Calu3 (cell line): ENCODE results near the gene XRN2. TPM values are rescaled to one million over a fixed set of nuclear protein-coding genes. Genes with fewer than 3 reads are reported as not detected.
"Not testable (repeated sequence)": the region's sequence is repeated elsewhere in the genome, so short reads cannot be mapped to it uniquely, and the experiment has no call there.

Experiments used
- BruUV-seq: library from RNA; stranded (reverse); fragments of 400-500 nt; replicated peaks from 2 replicates; lab custom pipeline; 2021; lab: Mats Ljungman, UMichigan
- CTCF ChIA-PET: fragments of 300-600 bp; sonication (Branson Sonifier 250); formaldehyde crosslinking; loops from one replicate; lab custom pipeline; 2022; ENCODE audit warnings: antibody characterized with exemption; lab: Charles Lee
- DNase-seq: peaks from one replicate; pipeline ENCODE4 v3.0.0; 2022
- H3K27ac Mint-ChIP-seq: one replicate; pipeline ENCODE4 v1.8.0; 2022; ENCODE audit warnings: mixed read lengths; ENCODE audit not compliant: unreplicated experiment
- H3K27me3 Mint-ChIP-seq: one replicate; pipeline ENCODE4 v1.8.0; 2022; ENCODE audit warnings: mixed read lengths; ENCODE audit not compliant: unreplicated experiment
- H3K36me3 Mint-ChIP-seq: one replicate; pipeline ENCODE4 v1.8.0; 2022; ENCODE audit warnings: mild to moderate bottlenecking, moderate library complexity, mixed read lengths; ENCODE audit not compliant: insufficient read depth, unreplicated experiment
- H3K4me1 Mint-ChIP-seq: one replicate; pipeline ENCODE4 v1.8.0; 2022; ENCODE audit warnings: mild to moderate bottlenecking, low read depth, mixed read lengths; ENCODE audit not compliant: unreplicated experiment
- H3K4me3 Mint-ChIP-seq: one replicate; pipeline ENCODE4 v1.8.0; 2022; ENCODE audit warnings: mild to moderate bottlenecking, low read depth, moderate library complexity, mixed read lengths; ENCODE audit not compliant: unreplicated experiment
- H3K9me3 Mint-ChIP-seq: one replicate; pipeline ENCODE4 v1.8.0; 2022; ENCODE audit warnings: low read depth, mixed read lengths; ENCODE audit not compliant: unreplicated experiment
- intact Hi-C: fragments of 100-400 bp; cut with micrococcal nuclease; formaldehyde crosslinking; loops from one replicate; pipeline ENCODE4 v1.10.0; 2022; ENCODE audit not compliant: unreplicated experiment
- total RNA-seq: library from RNA; stranded (reverse); gene quantifications from 2 replicates; pipeline ENCODE4 v1.2.3, GENCODE V29; 2022
- TF ChIP-seq, protein P1 (sequence below): fragments of 200-600 bp; IDR thresholded peaks from one replicate; pipeline ENCODE4 v1.8.0; 2022; ENCODE audit warnings: antibody characterized with exemption; ENCODE audit not compliant: unreplicated experiment

Gene XRN2
- total RNA-seq, 1 experiment from 2014 or later = 24.7 TPM

DNA sequence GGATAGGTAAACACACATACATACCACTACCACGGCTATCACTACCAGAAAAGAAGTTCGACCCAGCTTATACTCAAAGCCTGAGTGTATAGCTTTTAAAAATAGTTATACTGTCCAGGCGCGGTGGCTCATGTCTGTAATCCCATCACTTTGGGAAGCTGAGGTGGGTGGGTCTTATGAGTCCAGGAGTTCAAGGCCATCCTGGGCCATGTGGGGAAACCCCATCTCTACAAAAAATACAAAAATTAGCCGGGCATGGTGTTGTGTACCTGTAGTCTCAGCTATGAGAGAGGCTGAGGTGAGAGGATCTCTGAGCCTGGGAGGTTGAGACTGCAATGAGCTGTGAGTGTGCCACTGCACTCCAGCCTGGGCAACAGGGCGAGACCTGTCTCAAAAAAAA, 61.3 kb downstream of the XRN2 start:
- Mint-ChIP-seq H3K27me3 (no peaks in the 10 kb centered on the region), H3K36me3 (peaks cover 11% of the 10 kb centered on the region), H3K9me3 (no peaks in the 10 kb centered on the region), H3K27ac (no peak overlapping the region), H3K4me3 (no peak overlapping the region), H3K4me1 (no peaks in the 10 kb centered on the region)
- no TSS peak for BruUV-seq
- DNase-seq = no peak
- TF ChIP-seq, protein P1, sequence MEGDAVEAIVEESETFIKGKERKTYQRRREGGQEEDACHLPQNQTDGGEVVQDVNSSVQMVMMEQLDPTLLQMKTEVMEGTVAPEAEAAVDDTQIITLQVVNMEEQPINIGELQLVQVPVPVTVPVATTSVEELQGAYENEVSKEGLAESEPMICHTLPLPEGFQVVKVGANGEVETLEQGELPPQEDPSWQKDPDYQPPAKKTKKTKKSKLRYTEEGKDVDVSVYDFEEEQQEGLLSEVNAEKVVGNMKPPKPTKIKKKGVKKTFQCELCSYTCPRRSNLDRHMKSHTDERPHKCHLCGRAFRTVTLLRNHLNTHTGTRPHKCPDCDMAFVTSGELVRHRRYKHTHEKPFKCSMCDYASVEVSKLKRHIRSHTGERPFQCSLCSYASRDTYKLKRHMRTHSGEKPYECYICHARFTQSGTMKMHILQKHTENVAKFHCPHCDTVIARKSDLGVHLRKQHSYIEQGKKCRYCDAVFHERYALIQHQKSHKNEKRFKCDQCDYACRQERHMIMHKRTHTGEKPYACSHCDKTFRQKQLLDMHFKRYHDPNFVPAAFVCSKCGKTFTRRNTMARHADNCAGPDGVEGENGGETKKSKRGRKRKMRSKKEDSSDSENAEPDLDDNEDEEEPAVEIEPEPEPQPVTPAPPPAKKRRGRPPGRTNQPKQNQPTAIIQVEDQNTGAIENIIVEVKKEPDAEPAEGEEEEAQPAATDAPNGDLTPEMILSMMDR = no peak
- CTCF ChIA-PET = no interaction called here
- intact Hi-C loops = no loop called here

DNA sequence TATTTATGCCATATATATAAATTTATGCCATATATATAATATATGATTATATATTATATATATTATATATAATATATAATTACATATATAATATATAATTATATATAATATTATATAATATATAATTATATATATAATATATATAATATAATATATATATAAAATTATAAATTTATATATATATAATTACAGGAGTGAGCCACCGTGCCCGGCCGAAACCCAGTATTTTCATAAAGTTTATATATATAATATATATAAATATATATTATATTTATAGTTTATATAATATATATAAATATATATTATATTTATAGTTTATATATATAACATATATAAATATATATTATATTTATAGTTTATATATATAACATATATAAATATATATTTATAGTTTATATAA, 62.6 kb downstream of the XRN2 start:
- no TSS peak for BruUV-seq
- DNase-seq = no peak
- Mint-ChIP-seq H3K4me3 (no peak overlapping the region), H3K9me3 (no peaks in the 10 kb centered on the region), H3K27ac (no peak overlapping the region), H3K36me3 (peaks cover 11% of the 10 kb centered on the region), H3K27me3 (no peaks in the 10 kb centered on the region), H3K4me1 (no peaks in the 10 kb centered on the region)
- CTCF ChIA-PET = no interaction called here
- TF ChIP-seq, protein P1 = no peak
- intact Hi-C loops = no loop called here

DNA sequence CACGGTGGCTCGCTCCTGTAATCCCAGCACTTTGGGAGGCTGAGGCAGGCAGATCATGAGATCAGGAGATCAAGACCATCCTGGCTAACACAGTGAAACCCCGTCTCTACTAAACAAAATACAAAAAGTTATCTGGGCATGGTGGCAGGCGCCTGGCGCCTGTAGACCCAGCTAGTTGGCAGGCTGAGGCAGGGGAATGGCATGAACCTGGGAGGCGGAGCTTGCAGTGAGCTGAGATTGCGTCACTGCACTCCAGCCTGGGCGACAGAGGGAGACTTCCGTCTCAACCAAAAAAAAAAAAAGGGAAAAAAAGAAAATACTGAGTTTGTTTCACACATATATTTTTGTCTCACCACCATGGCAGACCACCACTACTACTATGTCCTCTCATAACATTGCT, 63.1 kb downstream of the XRN2 start:
- H3K36me3 Mint-ChIP-seq = peaks cover 11% of the 10 kb centered on the region
- H3K27me3 Mint-ChIP-seq, intact Hi-C loops, H3K27ac Mint-ChIP-seq, H3K4me3 Mint-ChIP-seq, CTCF ChIA-PET, DNase-seq, BruUV-seq, H3K4me1 Mint-ChIP-seq, H3K9me3 Mint-ChIP-seq: not testable (repeated sequence)

DNA sequence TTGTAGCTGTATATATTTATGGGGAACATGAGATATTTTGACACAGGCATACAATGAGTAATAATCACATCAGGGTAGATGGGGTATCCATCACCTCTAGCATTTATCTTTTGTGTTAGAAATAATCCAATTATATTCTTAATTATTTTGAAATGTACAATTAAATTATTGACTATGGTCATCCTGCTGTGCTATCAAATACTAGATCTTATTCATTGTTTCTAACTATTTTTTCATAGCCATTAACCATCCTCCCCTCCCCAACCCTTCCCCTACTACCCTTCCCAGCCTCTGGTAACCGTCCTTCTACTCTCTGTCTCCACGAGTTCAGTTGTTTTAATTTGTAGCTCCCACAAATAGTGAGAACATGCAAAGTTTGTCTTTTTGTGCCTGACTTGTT, 65.7 kb downstream of the XRN2 start:
- H3K4me1 Mint-ChIP-seq = no peaks in the 10 kb centered on the region
- intact Hi-C loops = no loop called here
- no TSS peak for BruUV-seq
- DNase-seq = no peak
- no peak overlapping the region for H3K4me3 Mint-ChIP-seq
- TF ChIP-seq, protein P1 = no peak
- CTCF ChIA-PET = no interaction called here
- H3K27me3 Mint-ChIP-seq = no peaks in the 10 kb centered on the region
- no peak overlapping the region for H3K27ac Mint-ChIP-seq
- H3K9me3 Mint-ChIP-seq = no peaks in the 10 kb centered on the region
- peaks cover 5% of the 10 kb centered on the region for H3K36me3 Mint-ChIP-seq

DNA sequence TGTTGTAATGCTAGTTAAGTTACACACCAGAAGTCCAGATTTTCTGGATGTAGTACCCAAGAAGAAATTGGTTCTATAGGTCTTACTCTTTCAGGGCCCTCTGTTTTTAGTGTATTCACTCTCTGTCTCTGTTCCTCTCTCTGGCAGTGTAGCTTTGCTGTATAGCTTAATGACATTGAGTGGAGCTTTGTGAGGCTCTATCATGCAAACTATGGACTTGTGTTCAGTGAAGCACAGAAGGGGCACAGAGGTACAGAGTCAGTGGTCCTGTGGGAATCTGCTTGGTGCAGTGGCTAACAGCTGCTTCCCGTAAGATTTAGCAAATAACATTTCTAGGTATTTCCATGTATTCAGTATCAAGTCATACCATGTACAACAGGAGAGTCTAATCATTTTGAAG, 68.1 kb downstream of the XRN2 start:
- intact Hi-C loops = no loop called here
- Mint-ChIP-seq H3K27ac (no peak overlapping the region), H3K4me3 (no peak overlapping the region), H3K9me3 (no peaks in the 10 kb centered on the region), H3K4me1 (peaks cover 2% of the 10 kb centered on the region), H3K27me3 (no peaks in the 10 kb centered on the region), H3K36me3 (peaks cover 5% of the 10 kb centered on the region)
- TF ChIP-seq, protein P1 = no peak
- CTCF ChIA-PET = no interaction called here
- DNase-seq = no peak
- no TSS peak for BruUV-seq
